Embryonic facial prominence (tissue), 1 donor: ENCODE measurements around the gene LSAMP.
"Not testable (repeated sequence)": the region's sequence is repeated elsewhere in the genome, so short reads cannot be mapped to it uniquely, and the experiment has no call there.

ENCODE experiments used
- DNase-seq: peaks from one replicate; pipeline ENCODE4 v3.0.0-alpha.2; 2016; ENCODE audit errors: extremely low spot score

The LSAMP gene

DNA sequence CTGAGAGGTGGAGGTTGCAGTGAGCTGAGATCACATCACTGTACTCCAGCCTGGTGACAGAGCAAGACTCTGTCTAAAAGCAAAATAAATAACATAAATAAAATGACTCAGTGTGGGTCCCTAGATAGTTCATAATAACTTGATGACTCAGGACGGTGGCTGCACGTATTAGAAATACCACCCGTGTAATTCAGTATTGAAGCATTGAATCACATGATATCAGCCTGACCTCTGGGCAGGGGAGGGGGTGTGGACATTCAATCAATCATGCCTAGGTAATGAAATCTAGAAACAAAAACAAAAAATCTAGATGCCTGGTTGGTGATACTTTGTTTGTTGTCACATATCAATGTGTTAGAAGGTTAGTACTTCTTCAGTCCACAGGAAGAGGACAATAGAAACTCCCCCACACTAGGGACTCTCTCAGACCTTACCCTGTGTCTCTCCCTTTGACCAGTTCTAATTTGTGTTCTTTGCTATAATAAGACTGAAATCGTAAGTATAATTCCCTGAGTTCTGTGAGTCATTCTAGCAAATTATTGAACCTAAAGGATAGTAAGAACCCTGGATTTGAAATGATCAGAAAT is 644.7 kb downstream of the LSAMP start:
- no peak for DNase-seq

DNA sequence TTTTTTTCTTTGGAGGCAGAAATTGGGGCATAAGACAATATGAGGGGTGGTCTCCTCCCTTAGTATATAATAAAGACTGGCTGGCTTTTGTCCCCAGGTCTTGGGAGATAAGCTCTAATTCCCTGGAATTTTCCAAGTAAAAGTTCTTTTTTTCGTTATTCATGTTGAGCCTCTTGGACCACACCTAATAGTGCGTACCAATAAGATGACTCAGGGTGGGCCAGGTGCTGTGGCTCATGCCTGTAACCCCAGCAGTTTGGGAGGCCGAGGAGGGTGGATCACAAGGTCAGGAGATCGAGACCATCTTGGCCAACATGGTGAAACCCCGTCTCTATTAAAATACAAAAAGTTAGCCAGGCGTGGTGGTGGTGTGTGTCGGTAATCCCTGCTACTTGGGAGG is 645.2 kb downstream of the LSAMP start:
- DNase-seq, result not testable (repeated sequence)

DNA sequence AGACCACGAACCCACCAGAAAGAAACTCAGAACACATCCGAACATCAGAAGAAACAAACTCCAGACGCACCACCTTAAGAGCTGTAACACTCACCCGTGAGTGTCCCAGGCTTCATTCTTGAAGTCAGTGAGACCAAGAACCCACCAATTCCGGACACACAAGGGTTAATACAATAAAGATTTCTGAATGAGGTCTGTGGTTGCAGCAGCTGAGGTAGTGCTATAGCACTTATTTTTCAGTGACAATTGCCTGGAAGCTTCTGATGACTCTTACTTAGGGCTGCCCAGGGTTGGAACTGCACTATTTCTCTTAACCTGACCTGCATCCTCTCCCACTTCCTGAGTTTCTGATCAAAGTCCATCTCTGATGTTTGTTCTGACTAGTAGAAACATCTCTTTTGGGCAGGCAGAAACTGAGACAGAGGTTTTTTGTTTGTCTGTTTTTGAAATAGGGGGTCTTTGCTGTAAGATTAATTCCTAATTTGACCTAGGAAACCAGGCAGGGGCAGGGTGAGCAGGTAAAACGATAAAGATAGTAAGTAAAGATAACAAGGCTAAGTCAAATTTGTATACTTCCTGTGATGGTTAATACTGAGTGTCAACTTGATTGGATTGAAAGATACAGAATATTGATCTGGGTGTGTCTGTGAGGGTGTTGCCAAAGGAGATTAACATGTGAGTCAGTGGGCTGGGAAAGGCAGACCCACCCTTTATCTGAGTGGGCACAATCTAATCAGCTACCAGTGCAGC is 652.9 kb downstream of the LSAMP start:
- no peak for DNase-seq

DNA sequence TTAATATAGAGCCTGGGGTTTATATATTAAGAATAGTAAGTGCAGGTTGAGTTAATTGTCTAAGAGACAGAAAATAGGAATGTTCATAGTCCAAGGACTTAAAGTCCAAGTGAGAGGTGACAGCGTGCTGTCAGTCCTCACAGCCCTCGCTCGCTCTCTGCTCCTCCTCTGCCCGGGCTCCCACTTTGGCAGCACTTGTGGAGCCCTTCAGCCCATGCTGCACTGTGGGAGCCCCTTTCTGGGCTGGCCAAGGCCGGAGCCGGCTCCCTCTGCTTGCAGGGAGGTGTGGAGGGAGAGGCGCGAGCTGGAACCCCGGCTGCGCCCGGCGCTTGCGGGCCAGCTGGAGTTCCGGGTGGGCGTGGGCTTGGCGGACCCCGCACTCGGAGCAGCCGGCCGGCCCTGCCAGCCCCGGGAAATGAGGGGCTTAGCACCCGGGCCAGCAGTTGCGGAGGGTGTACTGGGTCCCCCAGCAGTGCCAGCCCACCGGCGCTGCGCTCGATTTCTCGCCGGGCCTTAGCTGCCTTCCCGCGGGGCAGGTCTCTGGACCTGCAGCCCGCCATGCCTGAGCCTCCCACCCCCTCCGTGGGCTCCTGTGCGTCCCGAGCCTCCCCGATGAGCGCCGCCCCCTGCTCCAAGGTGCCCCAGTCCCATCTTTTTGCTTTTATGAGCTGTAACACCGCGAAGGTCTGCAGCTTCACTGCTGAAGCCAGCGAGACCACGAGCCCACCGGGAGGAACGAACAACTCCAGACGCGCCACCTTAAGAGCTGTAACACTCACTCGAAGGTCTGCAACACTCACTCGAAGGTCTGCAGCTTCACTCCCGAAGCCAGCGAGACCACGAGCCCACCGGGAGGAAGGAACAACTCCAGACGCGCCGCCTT is 653.8 kb downstream of the LSAMP start:
- DNase-seq, result not testable (repeated sequence)

DNA sequence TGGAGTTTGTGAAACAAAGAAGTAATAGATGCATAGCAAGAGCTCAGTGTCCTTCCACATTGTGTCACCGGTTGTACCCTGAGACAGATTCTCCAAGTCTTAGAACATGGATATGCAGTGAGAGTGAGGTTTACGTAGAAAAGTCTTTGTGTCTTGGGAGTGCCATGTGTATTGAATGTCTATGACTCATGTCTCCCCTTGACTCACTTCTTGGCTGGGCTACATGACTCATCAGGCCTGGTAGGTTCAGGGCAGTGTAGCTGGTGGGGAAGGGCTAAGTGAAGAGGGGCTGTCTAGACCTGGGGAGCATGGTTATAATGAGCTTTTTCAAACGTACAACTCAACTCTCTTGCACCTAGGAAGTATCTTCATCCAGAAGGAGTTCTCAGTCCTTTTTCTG is 654.5 kb downstream of the LSAMP start:
- DNase-seq, result no peak

DNA sequence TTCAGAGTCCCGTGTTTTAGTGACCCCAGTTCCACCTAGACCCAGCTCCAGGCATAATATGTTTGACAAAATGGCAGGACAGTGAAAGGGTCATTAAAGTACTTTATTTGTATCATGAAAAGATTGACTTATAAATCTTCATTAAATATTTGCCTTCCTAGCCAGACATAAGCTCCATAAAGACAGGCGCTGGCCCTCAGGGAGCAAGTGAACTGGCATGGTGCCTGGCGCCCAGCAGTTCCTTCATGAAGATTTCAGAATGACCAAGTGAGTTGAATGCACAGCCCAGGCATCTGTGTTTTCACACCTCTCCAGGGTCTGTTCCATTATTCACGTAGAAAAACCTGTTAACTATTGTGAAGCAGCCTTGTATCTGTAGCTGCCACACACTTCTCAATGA is 655.8 kb downstream of the LSAMP start:
- no peak for DNase-seq

DNA sequence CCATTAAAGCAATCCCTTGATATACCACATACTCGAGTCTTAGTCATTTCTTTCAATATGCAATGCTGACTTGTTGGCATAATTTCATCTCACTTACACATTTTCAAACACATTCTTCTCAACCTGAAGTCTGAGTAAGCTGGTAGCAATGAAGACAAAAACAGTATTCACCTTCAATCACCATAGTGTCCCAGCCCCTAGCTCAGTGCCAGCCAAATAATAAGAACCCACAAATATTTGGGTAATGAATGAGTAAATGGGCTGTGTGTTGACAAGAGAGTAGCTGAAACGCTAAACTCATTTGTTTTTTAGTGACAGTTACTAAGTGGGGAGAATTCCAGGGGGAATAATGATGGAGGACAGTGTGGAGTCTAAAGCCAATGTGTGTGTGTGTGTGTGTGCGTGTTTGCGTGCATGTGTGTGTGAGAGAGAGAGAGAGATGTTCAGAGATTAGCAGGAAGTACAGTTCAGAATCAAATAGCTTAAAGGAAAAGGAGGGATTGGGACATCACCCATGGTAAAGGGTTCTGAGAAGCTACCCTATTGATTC is 656.3 kb downstream of the LSAMP start:
- DNase-seq, result no peak

DNA sequence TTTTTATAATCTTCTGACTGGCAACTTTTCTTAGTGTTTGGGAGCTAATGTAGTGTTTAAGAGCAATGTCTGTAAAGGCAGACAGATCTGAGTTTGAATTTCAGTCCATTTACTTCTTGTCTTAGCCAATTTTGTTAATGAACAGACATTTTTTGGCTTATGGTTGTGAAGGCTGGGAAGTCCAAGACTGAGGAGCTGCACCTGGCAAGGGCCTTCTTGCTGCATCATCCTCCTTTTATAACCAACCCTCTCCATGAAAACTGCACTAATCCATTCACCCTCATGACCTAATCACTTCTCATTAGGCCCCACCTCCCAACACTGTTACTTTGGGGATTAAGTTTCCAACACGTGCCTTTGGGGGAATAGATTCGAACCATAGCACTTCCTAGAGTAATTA is 657.5 kb downstream of the LSAMP start:
- DNase-seq, result no peak

DNA sequence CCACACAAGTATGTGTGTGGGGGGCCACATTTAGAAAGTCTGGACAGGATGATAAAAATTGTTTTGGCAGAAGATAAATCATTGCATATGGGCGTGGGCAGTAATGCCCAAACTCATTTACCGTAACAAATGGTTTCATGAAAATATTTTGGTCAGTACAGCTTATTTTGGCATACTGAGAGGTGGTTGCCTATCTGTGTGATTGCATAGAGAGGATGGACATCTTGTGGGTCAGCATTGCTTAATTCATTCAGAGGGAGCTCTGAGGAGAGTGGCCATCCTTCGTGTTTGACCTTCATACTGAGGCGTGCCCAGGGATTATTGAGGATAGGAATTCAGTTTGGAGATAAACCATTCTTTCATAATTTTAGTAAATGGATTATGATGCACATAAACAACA is 659.5 kb downstream of the LSAMP start:
- no peak for DNase-seq

DNA sequence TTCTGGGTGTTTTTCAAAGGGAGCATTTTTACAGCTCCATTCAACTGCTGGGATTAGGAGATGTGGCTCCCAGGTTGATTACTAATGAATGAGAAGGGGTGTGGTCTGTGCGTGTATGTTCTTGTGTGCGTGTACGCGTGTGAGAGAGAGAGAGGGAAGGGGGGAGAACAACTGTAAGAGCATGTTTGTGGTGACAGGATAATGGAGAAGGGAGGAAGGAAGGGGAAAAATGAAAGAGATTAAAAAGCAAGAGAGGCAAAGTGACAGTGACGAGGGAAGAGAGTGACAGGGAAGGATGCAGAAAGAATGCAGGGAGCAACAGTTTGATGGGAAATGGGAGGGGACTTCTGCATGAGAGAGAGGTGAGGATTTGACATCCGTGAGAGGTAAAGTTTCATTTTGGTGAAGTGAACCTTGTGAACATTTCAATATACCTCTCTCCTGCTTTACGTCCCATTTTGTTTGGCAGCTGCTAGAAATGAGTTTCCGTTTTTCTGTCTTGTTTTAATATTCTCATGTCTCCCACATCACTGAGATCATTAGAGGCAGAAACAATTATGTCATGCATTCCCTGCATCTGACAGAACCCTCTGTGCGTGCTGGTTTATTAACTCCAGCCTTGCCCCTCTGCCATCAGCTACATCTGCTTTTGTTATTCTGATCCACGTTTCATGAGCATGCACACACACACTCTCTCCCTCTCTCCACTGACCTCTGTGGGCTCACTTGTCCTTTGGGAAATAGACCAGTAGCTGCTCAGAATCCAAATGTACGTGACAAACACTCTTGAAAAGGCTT is 660.3 kb downstream of the LSAMP start:
- DNase-seq, result peak; percentile 46

DNA sequence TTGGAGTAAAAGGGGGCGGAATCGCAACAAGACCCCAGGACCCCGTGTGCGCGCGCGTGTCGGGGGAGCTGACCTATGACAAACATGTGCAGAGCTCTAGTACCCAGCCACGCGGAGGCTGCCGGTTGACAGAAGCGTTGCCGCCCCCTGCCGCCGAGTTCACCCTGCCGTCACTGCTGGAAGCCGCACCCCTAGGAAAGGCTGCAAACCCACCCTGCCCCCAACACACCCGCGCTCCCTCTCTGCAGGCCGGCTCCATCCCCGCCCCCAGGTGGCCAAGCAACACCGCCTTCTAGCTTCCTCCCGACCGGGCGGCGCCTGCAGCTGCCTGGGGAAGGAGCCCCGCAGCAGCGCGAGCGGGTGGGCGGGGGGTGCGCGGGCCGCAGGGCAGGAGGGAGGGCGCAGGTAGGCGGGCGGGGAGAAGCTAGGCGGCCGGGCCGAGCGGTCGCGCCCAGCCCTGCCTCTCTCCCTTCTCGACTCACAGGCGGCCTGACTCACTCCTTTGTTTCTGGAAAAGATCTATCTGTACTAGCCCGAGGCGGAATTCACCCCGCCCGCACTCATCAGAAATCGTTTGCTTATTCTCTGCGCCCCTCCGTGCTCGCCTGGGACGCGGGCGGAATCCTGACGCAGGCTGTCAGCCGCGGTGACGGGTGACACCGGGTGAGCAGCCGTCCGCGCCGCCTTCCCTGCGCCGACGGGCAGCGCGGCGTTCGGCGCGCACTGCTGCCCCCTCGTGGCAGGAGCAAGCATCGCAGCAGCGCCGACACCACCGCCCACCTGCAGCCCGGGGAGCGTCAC is 661.1 kb downstream of the LSAMP start:
- DNase-seq, result peak; percentile 91

DNA sequence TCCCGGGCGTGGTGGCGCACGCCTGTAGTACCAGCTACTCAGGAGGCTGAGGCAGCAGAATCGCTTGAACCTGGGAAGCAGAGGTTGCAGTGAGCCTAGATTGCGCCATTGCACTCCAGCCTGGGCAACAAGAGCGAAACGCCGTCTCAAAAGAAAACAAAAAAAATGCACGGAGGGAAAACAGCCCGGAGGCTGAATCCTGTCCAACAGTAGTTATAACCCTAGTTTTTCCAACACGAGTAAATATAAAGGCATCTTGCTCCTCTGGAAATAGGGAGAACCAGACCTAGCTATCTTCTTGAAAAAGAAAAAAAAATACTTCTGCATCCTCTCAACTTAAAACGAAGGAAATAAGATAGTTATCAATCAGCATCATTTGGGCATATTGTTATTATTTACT is 661.9 kb downstream of the LSAMP start:
- DNase-seq, result not testable (repeated sequence)

DNA sequence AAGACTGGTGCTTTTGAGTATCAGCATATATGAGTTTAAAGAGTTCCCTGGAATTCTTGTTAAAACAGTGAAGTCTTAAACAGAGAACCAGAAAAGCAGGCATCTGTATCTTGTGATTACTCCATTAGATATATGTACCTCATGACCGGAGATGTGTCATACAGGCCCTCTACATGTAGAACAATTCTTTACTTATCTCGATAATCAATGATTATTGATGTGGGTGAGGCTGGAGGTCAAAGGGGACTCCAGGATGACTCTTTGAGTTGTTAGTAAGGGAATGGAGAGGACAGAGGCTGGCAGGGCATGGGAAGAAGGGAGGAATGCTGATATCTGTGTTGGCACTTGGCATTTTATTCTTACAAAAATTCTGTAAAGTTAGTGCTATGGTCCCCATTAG is 666.3 kb downstream of the LSAMP start:
- no peak for DNase-seq

DNA sequence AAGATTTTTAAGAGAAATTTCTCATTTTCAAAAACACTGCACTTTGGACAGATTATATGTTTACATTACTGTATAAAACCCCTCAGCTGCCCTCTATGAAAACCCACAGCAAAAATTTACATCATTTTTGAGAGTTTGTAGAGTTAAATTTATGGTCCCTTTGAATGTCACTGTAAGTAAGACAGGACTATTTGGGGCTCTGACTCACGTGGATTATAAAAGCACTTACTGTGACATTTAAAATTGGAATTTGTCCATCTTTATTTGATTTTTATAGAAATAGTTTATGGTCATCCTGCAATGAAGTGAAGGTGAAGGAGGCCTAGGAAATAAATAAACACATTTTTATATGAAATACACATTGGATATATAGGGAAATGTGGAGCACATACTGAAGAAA is 672.3 kb downstream of the LSAMP start:
- DNase-seq, result no peak

DNA sequence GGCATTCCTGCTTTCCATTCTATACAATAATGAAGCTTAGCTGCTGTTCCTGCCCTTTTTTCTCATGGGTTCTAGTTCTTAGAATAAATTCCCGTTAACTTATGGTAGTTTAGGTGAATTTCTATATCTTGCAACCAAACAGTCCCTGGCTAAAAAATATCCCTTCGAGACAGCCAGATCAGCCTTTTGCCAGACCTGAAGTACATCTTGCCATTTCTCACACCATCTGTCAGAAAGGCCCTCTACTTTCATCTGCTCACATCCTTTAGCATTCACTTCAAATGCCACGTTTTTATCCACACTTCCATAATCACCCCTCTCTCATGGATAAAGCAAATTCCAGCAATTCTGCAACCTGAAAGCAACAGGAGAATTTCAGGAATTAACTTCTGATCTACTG is 676.6 kb downstream of the LSAMP start:
- no peak for DNase-seq

DNA sequence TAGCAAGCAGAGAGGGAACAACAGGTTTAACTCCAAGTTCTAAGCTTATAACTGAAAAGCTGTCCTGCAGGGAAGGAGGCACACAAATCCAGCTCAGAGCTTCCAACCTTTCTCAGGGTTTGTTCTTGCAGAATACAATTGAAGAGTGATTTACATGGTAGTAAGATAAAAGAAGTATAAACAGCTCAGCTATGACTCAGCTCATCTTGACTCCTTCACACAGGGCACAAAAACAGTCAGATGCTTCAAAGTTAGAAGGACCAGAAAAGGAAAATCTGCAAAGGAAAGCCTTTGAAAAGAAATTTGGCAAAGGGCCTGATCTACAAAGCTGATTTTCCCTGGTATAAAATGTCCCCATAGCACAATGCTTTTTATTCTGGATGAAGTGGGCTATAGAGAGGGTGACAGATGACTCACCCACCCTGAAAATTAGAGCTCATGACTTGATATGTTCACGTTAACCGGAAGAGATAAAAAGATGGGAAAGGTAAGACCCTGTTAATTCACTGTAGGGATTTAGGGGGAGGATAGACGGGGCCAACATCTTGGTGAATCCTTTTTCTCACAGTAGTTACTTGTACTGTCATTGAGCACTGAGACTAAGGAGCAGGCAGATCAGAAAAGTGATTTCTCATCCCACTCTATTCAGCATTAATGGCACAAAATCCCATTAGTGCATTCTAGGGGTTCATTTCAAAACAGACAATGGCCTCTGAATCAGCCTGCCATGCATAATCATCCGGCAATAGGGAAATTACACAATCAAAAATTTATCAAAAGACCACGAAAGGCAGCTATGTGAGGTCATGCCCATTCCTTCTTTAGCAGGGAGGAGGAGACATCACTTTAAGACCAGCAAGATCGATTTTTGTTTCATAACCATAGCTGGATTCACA is 678.5 kb downstream of the LSAMP start:
- no peak for DNase-seq

DNA sequence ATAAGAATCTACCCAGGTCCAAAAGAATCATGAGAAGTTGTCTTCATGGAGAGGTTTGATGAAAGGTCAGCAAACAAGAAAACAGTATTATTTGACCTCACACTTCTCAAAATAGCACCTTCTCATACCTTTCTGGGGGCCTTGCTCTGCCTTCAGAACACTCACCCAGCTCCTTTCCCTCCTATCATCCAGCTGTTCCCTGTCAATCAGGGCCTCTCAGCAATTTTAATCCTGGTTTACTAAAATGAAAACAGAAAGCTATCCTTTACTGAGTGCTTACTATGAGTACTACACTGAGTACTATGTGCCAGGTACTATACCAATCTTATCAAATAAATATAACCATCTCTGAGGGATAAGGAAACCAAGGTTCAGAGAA is 683.4 kb downstream of the LSAMP start:
- DNase-seq, result no peak

DNA sequence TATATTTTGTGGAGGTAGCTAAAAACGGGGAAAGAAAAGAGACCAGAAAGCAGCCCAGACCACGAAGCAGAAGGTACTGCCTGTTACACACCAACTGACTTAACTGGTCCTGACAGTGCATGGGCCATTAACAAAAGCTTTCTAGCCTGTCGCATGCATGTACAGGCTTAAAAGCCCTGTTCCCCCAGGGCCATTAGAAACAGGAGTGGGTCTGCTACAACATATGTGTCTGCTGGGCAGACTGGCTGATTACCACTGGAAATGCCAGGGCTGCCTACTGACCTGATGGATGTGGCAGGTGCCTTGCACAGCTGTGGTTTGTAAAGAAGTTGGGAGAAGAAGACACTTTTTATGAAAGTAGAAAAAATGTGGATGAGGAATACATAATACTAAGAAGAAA is 684.6 kb downstream of the LSAMP start:
- DNase-seq, result no peak

DNA sequence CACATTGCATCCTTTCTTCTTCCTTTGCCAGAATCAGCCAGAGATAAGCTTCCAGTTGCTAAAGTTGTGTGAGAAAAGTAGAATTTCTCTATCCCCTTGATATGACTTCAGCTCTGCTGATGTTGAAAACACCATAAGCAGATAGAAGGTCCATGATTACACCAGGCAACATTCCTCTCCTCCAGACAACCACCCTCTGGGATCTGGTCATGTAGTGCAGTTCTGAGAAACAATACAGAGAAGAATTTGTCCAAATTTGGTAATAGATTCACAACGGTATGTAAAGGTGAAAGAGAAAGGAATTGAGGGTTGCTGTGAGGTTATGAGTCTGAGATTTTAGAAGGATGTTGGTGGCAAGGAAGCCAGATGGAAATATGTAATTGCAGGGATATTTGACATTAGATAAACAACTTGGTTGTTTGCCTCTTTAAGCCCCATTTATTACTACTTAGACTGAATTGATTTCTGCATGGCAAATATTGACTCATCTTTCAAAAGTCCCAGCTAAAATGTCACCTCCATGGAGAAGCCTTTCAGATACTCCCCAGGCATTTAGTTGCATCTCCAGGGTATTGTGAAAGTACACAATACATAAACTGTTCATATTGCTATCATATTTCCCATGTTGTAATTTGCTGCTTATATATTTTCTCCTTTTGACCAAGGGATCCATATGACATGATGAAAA is 687.1 kb downstream of the LSAMP start:
- no peak for DNase-seq
